Ectodermal cell (in vitro differentiated cells): ENCODE data around the gene RHOB.
"Not testable (repeated sequence)": the region's sequence is repeated elsewhere in the genome, so short reads cannot be mapped to it uniquely, and the experiment has no call there.

ENCODE experiments used
- H3K27ac ChIP-seq: 2 replicates; pipeline ENCODE4 v1.7.0; 2013; ENCODE audit warnings: mild to moderate bottlenecking, low read depth, low read length; ENCODE audit not compliant: insufficient read depth, poor library complexity, severe bottlenecking
- H3K27me3 ChIP-seq: 2 replicates; pipeline ENCODE4 v1.7.0; 2013; ENCODE audit warnings: mild to moderate bottlenecking, low read length; ENCODE audit not compliant: insufficient read depth, control insufficient read depth, poor library complexity, severe bottlenecking
- H3K36me3 ChIP-seq: one replicate; pipeline ENCODE4 v1.7.0; 2013; ENCODE audit warnings: low read length; ENCODE audit not compliant: control insufficient read depth, insufficient read depth
- H3K4me1 ChIP-seq: one replicate; pipeline ENCODE4 v1.7.0; 2013; ENCODE audit warnings: low read length; ENCODE audit not compliant: control insufficient read depth, insufficient read depth
- H3K4me3 ChIP-seq: 2 replicates; pipeline ENCODE4 v1.7.0; 2013; ENCODE audit warnings: low read depth, low read length, control low read depth; ENCODE audit not compliant: insufficient read depth
- H3K9me3 ChIP-seq: 2 replicates; pipeline ENCODE4 v1.7.0; 2013; ENCODE audit warnings: mild to moderate bottlenecking, low read length, moderate library complexity; ENCODE audit not compliant: control insufficient read depth
- WGBS, 2 experiments: methylation state at CpG; one replicate each; pipeline ENCODE4 v1.1.7; 2013; ENCODE audit warnings: missing lambda C conversion rate in 2 of 2; 5-methylcytosine and 5-hydroxymethylcytosine counted together

RHOB gene

GRCh38 chr2:20452551-20452950, 5.7 kb downstream of the RHOB start:
- 87 to 89% methylated on average over 3 of the region's 4 CpGs for WGBS, 2 experiments
- Histone ChIP-seq H3K36me3 (no peaks in the 10 kb centered on the region), H3K27ac (no peak overlapping the region), H3K4me3 (no peak overlapping the region), H3K9me3 (no peaks in the 10 kb centered on the region), H3K4me1 (peaks cover 20% of the 10 kb centered on the region), H3K27me3 (peaks cover 4% of the 10 kb centered on the region)

- peaks cover 2% of the 10 kb centered on the region for H3K27me3 ChIP-seq
- no peak overlapping the region for H3K27ac ChIP-seq
- no peak overlapping the region for H3K4me3 ChIP-seq
- no peaks in the 10 kb centered on the region for H3K36me3 ChIP-seq
- peaks cover 20% of the 10 kb centered on the region for H3K4me1 ChIP-seq
- H3K9me3 ChIP-seq = no peaks in the 10 kb centered on the region
- WGBS, 2 experiments = 94 to 100% methylated on average over 3 of the region's 3 CpGs
These were observed 6.2 kb downstream of the RHOB start for GRCh38 chr2:20453087-20453486.

GRCh38 chr2:20454036-20454981, 7.4 kb downstream of the RHOB start:
- Histone ChIP-seq H3K27me3 (no peaks in the 10 kb centered on the region), H3K4me3 (no peak overlapping the region), H3K9me3 (no peaks in the 10 kb centered on the region), H3K27ac (no peak overlapping the region), H3K36me3 (no peaks in the 10 kb centered on the region), H3K4me1 (peaks cover 19% of the 10 kb centered on the region)
- 84 to 94% methylated on average over 6 to 7 of the region's 7 CpGs for WGBS, 2 experiments

- no peaks in the 10 kb centered on the region for H3K27me3 ChIP-seq
These were observed 8.3 kb downstream of the RHOB start for GRCh38 chr2:20455076-20455587.

GRCh38 chr2:20456116-20456571, 9.3 kb downstream of the RHOB start:
- Histone ChIP-seq H3K9me3 (no peaks in the 10 kb centered on the region), H3K36me3 (no peaks in the 10 kb centered on the region), H3K4me3 (no peak overlapping the region), H3K4me1 (peaks cover under 1% of the 10 kb centered on the region), H3K27me3 (no peaks in the 10 kb centered on the region), H3K27ac (no peak overlapping the region)

More at GRCh38 chr2:20455076-20455587, 8.3 kb downstream of the RHOB start:
- Histone ChIP-seq H3K27ac (no peak overlapping the region), H3K4me1 (peaks cover 11% of the 10 kb centered on the region), H3K36me3 (no peaks in the 10 kb centered on the region), H3K9me3 (no peaks in the 10 kb centered on the region), H3K4me3 (no peak overlapping the region)
- 94 to 98% methylated on average over 3 of the region's 3 CpGs for WGBS, 2 experiments

GRCh38 chr2:20456636-20457426, 10.0 kb downstream of the RHOB start:
- WGBS, 2 experiments = 88 to 91% methylated on average over 3 of the region's 3 CpGs
- Histone ChIP-seq H3K36me3 (no peaks in the 10 kb centered on the region), H3K4me1 (no peaks in the 10 kb centered on the region), H3K9me3 (no peaks in the 10 kb centered on the region), H3K27ac (no peak overlapping the region), H3K27me3 (no peaks in the 10 kb centered on the region), H3K4me3 (no peak overlapping the region)

- H3K27ac ChIP-seq = no peak overlapping the region
- H3K4me3 ChIP-seq = no peak overlapping the region
- no peaks in the 10 kb centered on the region for H3K4me1 ChIP-seq
- WGBS, 2 experiments = 93 to 94% methylated on average over 10 of the region's 10 CpGs
- no peaks in the 10 kb centered on the region for H3K9me3 ChIP-seq
- H3K36me3 ChIP-seq = no peaks in the 10 kb centered on the region
- H3K27me3 ChIP-seq = no peaks in the 10 kb centered on the region
These were observed 11.1 kb downstream of the RHOB start for GRCh38 chr2:20457661-20458630.

GRCh38 chr2:20458737-20459484, 12.0 kb downstream of the RHOB start:
- not testable (repeated sequence) for H3K9me3 ChIP-seq
- WGBS, 2 experiments = 73 to 75% methylated on average over 5 of the region's 5 CpGs

More at GRCh38 chr2:20458737-20459484, 12.0 kb downstream of the RHOB start:
- not testable (repeated sequence) for H3K27me3 ChIP-seq, H3K4me1 ChIP-seq, H3K27ac ChIP-seq, H3K36me3 ChIP-seq, H3K4me3 ChIP-seq
